ENCODE results near the gene TMEM69.
"Not testable (repeated sequence)": the region's sequence is repeated elsewhere in the genome, so short reads cannot be mapped to it uniquely, and the experiment has no call there.

TMEM69 gene

GRCh38 chr1:45739641-45740156 lies 51.7 kb downstream of the TMEM69 start:
- not testable (repeated sequence) for DNase-seq
